RWPE2 (cell line): ENCODE measurements around the gene ALCAM.

Experiments
- ATAC-seq: fragments of 200-7000 bp; cut with Tn5 transposase; 3 replicates; pipeline ENCODE4 v1.9.1; 2021; ENCODE audit warnings: low read depth
- DNase-seq: peaks from one replicate; pipeline ENCODE4 v3.0.0-alpha.2; 2020; ENCODE audit warnings: low spot score
- H3K27ac ChIP-seq: fragments of 450-650 bp; 2 replicates; pipeline ENCODE4 v1.5.1; 2017; ENCODE audit warnings: mild to moderate bottlenecking; ENCODE audit not compliant: poor library complexity, severe bottlenecking
- H3K27me3 ChIP-seq: fragments of 250-450 bp; sonication (Bioruptor Pico); 2 replicates; pipeline ENCODE4 v1.5.1; 2021; ENCODE audit warnings: mild to moderate bottlenecking, moderate library complexity; ENCODE audit not compliant: insufficient read depth, poor library complexity, severe bottlenecking
- H3K36me3 ChIP-seq: fragments of 250-450 bp; sonication (Bioruptor Pico); 2 replicates; pipeline ENCODE4 v1.5.1; 2020; ENCODE audit warnings: low read depth, mild to moderate bottlenecking, moderate library complexity
- H3K4me1 ChIP-seq: fragments of 250-450 bp; sonication (Bioruptor Pico); 2 replicates; pipeline ENCODE4 v1.5.1; 2021; ENCODE audit warnings: mild to moderate bottlenecking, moderate library complexity; ENCODE audit not compliant: insufficient read depth, poor library complexity, severe bottlenecking
- H3K4me3 ChIP-seq: fragments of 250-450 bp; sonication (Bioruptor Pico); 2 replicates; pipeline ENCODE4 v1.5.1; 2021; ENCODE audit warnings: mild to moderate bottlenecking, moderate library complexity; ENCODE audit not compliant: severe bottlenecking
- H3K9me3 ChIP-seq: fragments of 250-450 bp; sonication (Bioruptor Pico); 2 replicates; pipeline ENCODE4 v1.5.1; 2021; ENCODE audit warnings: mild to moderate bottlenecking, moderate library complexity; ENCODE audit not compliant: severe bottlenecking
- TF ChIP-seq, protein P1 (sequence below): fragments of 450-650 bp; IDR thresholded peaks from one replicate; pipeline ENCODE4 v1.5.1; 2017; ENCODE audit warnings: mild to moderate bottlenecking, moderate library complexity; ENCODE audit not compliant: poor library complexity, severe bottlenecking

ALCAM gene

DNA sequence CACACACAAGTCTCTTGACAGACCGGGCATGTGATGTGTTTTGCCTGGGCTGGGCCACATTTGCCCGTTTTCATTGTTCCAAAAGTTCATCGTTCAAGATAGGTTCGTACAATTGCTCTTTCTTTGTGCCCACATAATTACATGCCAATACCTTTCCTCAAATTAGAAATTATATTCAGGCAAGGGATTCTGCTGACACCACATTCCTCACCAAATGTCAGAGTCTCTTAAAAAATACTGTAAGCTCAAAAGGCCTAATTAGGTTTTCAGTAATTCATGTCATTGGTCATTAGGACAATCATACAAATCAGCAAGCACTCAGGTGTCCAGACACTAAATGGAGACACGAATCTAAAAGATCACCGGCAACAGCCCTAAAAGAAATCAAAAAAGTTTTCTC is 215.3 kb downstream of the ALCAM start:
- no peak for DNase-seq
- ATAC-seq = no peak
- no peaks in the 10 kb centered on the region for H3K27me3 ChIP-seq
- TF ChIP-seq, protein P1, sequence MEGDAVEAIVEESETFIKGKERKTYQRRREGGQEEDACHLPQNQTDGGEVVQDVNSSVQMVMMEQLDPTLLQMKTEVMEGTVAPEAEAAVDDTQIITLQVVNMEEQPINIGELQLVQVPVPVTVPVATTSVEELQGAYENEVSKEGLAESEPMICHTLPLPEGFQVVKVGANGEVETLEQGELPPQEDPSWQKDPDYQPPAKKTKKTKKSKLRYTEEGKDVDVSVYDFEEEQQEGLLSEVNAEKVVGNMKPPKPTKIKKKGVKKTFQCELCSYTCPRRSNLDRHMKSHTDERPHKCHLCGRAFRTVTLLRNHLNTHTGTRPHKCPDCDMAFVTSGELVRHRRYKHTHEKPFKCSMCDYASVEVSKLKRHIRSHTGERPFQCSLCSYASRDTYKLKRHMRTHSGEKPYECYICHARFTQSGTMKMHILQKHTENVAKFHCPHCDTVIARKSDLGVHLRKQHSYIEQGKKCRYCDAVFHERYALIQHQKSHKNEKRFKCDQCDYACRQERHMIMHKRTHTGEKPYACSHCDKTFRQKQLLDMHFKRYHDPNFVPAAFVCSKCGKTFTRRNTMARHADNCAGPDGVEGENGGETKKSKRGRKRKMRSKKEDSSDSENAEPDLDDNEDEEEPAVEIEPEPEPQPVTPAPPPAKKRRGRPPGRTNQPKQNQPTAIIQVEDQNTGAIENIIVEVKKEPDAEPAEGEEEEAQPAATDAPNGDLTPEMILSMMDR = no peak
- H3K4me3 ChIP-seq = no peak overlapping the region
- H3K4me1 ChIP-seq = no peaks in the 10 kb centered on the region
- H3K36me3 ChIP-seq = no peaks in the 10 kb centered on the region
- no peak overlapping the region for H3K27ac ChIP-seq
- no peaks in the 10 kb centered on the region for H3K9me3 ChIP-seq

DNA sequence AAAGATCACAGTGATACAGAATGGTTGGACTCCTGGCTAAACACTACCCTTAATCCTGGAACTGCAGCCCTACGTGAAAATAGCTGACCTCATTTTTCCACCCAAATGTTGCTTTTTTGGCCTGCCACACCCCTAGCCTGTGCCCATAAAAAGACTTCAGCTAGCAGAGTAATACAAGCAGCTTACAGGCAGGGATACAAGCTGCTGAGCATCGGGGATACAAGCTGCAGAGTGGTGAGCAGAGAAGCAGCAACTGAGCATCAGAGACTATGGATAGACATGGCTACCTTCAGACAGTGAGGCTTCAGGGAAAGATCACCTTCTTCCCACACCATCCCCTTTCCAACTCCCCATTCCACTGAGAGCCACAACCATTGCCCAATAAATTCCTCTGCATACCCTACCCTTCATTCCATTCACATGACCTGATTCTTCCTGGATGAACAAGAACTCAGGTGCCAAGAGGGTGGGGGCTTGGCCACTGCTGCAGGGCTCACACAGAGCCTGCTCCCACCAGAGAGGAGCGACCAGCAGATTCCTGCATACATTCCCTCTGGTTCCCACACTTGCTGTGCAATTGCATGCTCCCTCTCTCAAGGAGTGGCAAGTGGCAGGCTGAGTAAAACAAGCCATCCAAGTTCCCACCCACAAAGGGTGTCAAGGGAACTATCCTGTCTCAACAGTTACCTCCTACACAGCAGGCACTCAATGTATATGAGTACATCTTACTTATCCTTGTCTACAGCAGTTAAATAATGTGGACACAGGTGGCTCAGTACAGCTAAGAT is 217.5 kb downstream of the ALCAM start:
- no peak overlapping the region for H3K27ac ChIP-seq
- DNase-seq (no peak), ATAC-seq (peak; percentile 40; the same call in 1 of the 3 replicates)
- H3K4me1 ChIP-seq = no peaks in the 10 kb centered on the region
- no peaks in the 10 kb centered on the region for H3K36me3 ChIP-seq
- no peak overlapping the region for H3K4me3 ChIP-seq
- TF ChIP-seq, protein P1 = no peak
- no peaks in the 10 kb centered on the region for H3K9me3 ChIP-seq
- H3K27me3 ChIP-seq = no peaks in the 10 kb centered on the region

DNA sequence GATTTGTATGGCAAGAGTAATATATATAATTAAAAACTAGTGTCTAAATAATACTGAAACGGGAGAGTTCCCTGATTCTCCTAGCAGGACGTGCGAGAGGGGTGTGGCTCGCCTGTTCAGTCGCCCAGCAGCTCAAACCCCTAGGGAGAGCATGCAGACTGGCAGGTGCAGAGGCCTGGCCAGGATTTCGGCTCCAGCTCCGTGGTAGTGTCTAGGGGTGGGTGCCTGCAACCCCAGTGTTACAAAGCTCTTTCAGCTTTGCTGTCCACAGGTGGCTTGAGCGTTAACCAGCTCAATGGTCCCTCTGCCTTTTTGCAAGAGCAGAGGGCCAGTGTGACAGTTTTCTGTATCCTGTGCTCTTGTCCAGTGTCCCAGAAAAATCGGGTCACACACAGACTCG is 226.6 kb downstream of the ALCAM start:
- ATAC-seq (no peak), DNase-seq (no peak)
- TF ChIP-seq, protein P1 = no peak
- H3K36me3 ChIP-seq = no peaks in the 10 kb centered on the region
- H3K4me1 ChIP-seq = peaks cover 19% of the 10 kb centered on the region
- no peak overlapping the region for H3K4me3 ChIP-seq
- no peaks in the 10 kb centered on the region for H3K9me3 ChIP-seq
- H3K27me3 ChIP-seq = no peaks in the 10 kb centered on the region
- peak overlapping the region; percentile 53 for H3K27ac ChIP-seq

DNA sequence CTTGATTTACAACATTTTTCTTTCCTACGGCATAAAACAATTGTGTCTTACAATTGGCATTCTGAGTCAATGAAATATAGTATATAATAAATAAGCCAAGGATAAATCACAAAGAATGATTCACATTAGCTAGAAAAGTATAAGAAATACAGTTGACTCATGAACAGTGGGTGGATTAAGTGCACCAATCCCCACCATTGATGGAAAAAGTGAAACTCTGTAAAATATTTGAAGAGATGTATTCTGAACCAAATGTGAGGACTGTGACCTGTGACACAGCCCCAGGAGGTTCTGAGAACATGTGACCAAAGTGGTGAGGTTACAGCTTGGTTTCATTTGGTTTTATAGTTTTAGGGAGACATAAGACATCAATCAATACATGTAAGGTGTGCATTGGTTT is 227.5 kb downstream of the ALCAM start:
- no peak for DNase-seq
- H3K36me3 ChIP-seq = no peaks in the 10 kb centered on the region
- H3K27me3 ChIP-seq = no peaks in the 10 kb centered on the region
- peak overlapping the region; percentile 53 for H3K27ac ChIP-seq
- H3K9me3 ChIP-seq = no peaks in the 10 kb centered on the region
- peaks cover 28% of the 10 kb centered on the region for H3K4me1 ChIP-seq
- H3K4me3 ChIP-seq = no peak overlapping the region
- ATAC-seq = peak; percentile 45
- TF ChIP-seq, protein P1 = no peak
